Breast epithelium (tissue), 4 donors: ENCODE measurements around the gene GLRX. TPM values are rescaled to one million over a fixed set of nuclear protein-coding genes. Genes with fewer than 3 reads are reported as not detected.

Experiments
- DNase-seq, 2 donors: peaks; one replicate each; pipeline ENCODE4 v3.0.0-alpha.2; 2019; ENCODE audit warnings: low spot score in 2 of 2
- H3K27ac ChIP-seq, 2 donors: fragments of 200-600 bp; sonication (generic) in 1 of 2; one replicate each; pipeline ENCODE4 v1.5.1; 2016 to 2019; ENCODE audit warnings: mild to moderate bottlenecking in 1 of 2
- H3K27me3 ChIP-seq, 2 donors: fragments of 200-600 bp; sonication (generic) in 1 of 2; one replicate each; pipeline versions ENCODE4 v1.5.1 to v1.6.0; 2017 to 2019; ENCODE audit warnings: control low read depth in 1 of 2, mild to moderate bottlenecking in 1 of 2
- H3K36me3 ChIP-seq: fragments of 200-600 bp; one replicate; pipeline ENCODE4 v1.5.1; 2019
- H3K4me1 ChIP-seq, 2 donors: fragments of 200-600 bp; sonication (generic); one replicate each; pipeline ENCODE4 v1.5.1; 2016 to 2019; ENCODE audit warnings: control low read depth in 1 of 2
- H3K4me3 ChIP-seq, 3 donors: fragments of 200-600 bp; sonication (generic); 1 replicate in 2 of 3; 2 replicates in 1 of 3; pipeline ENCODE4 v1.5.1; 2016 to 2019; ENCODE audit warnings: mild to moderate bottlenecking in 3 of 3, moderate library complexity in 2 of 3
- H3K9me3 ChIP-seq, 2 donors: fragments of 200-600 bp; sonication (generic) in 1 of 2; one replicate each; pipeline ENCODE4 v1.5.1; 2016 to 2019; ENCODE audit warnings: control low read depth in 1 of 2
- CTCF ChIP-seq, 3 donors: fragments of 450-650 bp; IDR thresholded peaks; one replicate each; pipeline ENCODE4 v1.5.1; 2016 to 2017; ENCODE audit warnings: antibody characterized with exemption in 3 of 3, mild to moderate bottlenecking in 3 of 3, moderate library complexity in 3 of 3
- POLR2A ChIP-seq: fragments of 450-650 bp; IDR thresholded peaks from one replicate; pipeline ENCODE4 v1.6.1; 2016; ENCODE audit warnings: antibody characterized with exemption, mild to moderate bottlenecking, moderate library complexity
- POLR2AphosphoS5 ChIP-seq, 3 donors: sonication (generic); formaldehyde crosslinking; IDR thresholded peaks; one replicate each; pipeline ENCODE4 v1.6.1; 2017; ENCODE audit warnings: antibody characterized with exemption in 3 of 3
- intact Hi-C: fragments of 100-400 bp; cut with DNase I; formaldehyde crosslinking; loops from one replicate; pipeline ENCODE4 v1.15.1; 2023; ENCODE audit warnings: low total_unique reads
- total RNA-seq, 3 donors: library from RNA; depleted of rRNA; stranded (reverse); fragments of >200 nt; gene quantifications; one replicate each; pipeline ENCODE4 v1.1.0, GENCODE V29; 2016

Gene GLRX
- total RNA-seq, 3 donors from 2014 or later, result 42.1 to 106 (median 72.8) TPM

DNA sequence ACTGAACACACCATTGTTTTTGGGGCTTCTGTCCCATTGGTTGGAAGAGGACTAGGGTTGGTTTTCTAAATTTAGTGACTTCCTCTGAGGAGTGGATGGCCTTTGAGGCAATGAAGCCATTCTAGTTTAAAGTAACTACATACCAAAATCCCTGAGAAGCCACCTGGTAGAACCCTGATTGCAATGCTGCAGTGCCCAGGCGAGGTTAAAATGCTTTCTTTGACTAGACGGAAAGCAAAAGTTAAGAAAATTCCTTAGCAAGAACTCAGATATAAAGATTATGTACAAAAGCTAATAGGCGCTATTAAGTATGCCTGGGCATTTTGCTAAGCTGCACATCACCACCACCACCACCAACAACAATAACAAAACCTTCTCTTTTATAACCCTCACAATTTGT, 20.6 kb downstream of the GLRX start:
- DNase-seq, result no peak
- H3K4me1 ChIP-seq, result no peaks in the 10 kb centered on the region
- no peak overlapping the region for H3K4me3 ChIP-seq
- H3K27ac ChIP-seq, result no peak overlapping the region
- H3K36me3 ChIP-seq, result no peaks in the 10 kb centered on the region
- no peaks in the 10 kb centered on the region for H3K27me3 ChIP-seq
- intact Hi-C loops, result no loop called here
- TF ChIP-seq POLR2A (no peak), POLR2AphosphoS5 (IDR thresholded peaks at IDR 0.05) (no peak), CTCF (IDR thresholded peaks at IDR 0.05) (no peak)
- H3K9me3 ChIP-seq, result no peaks in the 10 kb centered on the region

- no peaks in the 10 kb centered on the region for H3K27me3 ChIP-seq
- DNase-seq, result no peak
- H3K36me3 ChIP-seq, result no peaks in the 10 kb centered on the region
- TF ChIP-seq CTCF (IDR thresholded peaks at IDR 0.05), result no peak
- TF ChIP-seq POLR2AphosphoS5 (IDR thresholded peaks at IDR 0.05), result no peak
- no peak for TF ChIP-seq POLR2A
- no peaks in the 10 kb centered on the region for H3K9me3 ChIP-seq
- no peak overlapping the region for H3K27ac ChIP-seq
- intact Hi-C loops, result no loop called here
- H3K4me3 ChIP-seq, result no peak overlapping the region
- H3K4me1 ChIP-seq, result no peaks in the 10 kb centered on the region
Measured at GRCh38 chr5:95801532-95801931, 21.0 kb downstream of the GLRX start.

- no peak overlapping the region for H3K27ac ChIP-seq
- no peaks in the 10 kb centered on the region for H3K9me3 ChIP-seq
- intact Hi-C loops, result no loop called here
- DNase-seq, result no peak
- H3K4me3 ChIP-seq, result no peak overlapping the region
- TF ChIP-seq POLR2A (no peak), CTCF (IDR thresholded peaks at IDR 0.05) (no peak), POLR2AphosphoS5 (IDR thresholded peaks at IDR 0.05) (no peak)
- no peaks in the 10 kb centered on the region for H3K27me3 ChIP-seq
- H3K4me1 ChIP-seq, result no peaks in the 10 kb centered on the region
- no peaks in the 10 kb centered on the region for H3K36me3 ChIP-seq
Measured at GRCh38 chr5:95800553-95800952, 22.0 kb downstream of the GLRX start.

- H3K36me3 ChIP-seq, result no peaks in the 10 kb centered on the region
Measured at GRCh38 chr5:95799191-95799835, 23.2 kb downstream of the GLRX start.

GRCh38 chr5:95798545-95798944, 24.0 kb downstream of the GLRX start:
- intact Hi-C loops, result no loop called here
- no peak for DNase-seq
- TF ChIP-seq POLR2A (no peak), POLR2AphosphoS5 (IDR thresholded peaks at IDR 0.05) (no peak), CTCF (IDR thresholded peaks at IDR 0.05) (no peak)
- H3K4me3 ChIP-seq, result no peak overlapping the region
- H3K36me3 ChIP-seq, result no peaks in the 10 kb centered on the region
- H3K4me1 ChIP-seq, result no peaks in the 10 kb centered on the region
- no peaks in the 10 kb centered on the region for H3K9me3 ChIP-seq
- H3K27me3 ChIP-seq, result no peaks in the 10 kb centered on the region
- H3K27ac ChIP-seq, result no peak overlapping the region

More at GRCh38 chr5:95799191-95799835, 23.2 kb downstream of the GLRX start:
- Histone ChIP-seq H3K9me3 (no peaks in the 10 kb centered on the region), H3K27ac (no peak overlapping the region), H3K4me1 (no peaks in the 10 kb centered on the region), H3K27me3 (no peaks in the 10 kb centered on the region), H3K4me3 (no peak overlapping the region)
- intact Hi-C loops, result no loop called here
- DNase-seq, result no peak
- no peak for TF ChIP-seq CTCF (IDR thresholded peaks at IDR 0.05)
- no peak for TF ChIP-seq POLR2A
- no peak for TF ChIP-seq POLR2AphosphoS5 (IDR thresholded peaks at IDR 0.05)
